Testis (tissue), 2 donors: ENCODE measurements around the gene MTUS2.

Experiments
- CTCF ChIP-seq, 3 experiments: fragments of 450-650 bp in 2 of 3; fragments of 200-600 bp in 1 of 3; sonication (generic) in 1 of 3; IDR thresholded peaks; one replicate each; pipeline ENCODE4 v1.5.1; 2016 to 2019; ENCODE audit warnings: antibody characterized with exemption in 3 of 3, mild to moderate bottlenecking in 2 of 3, moderate library complexity in 1 of 3
- POLR2A ChIP-seq: fragments of 450-650 bp; IDR thresholded peaks from one replicate; pipeline ENCODE4 v1.6.1; 2017; ENCODE audit warnings: antibody characterized with exemption, mild to moderate bottlenecking, moderate library complexity

GRCh38 chr13:28976636-28977035, 156.5 kb downstream of the MTUS2 start:
- TF ChIP-seq CTCF (IDR thresholded peaks at IDR 0.05) (no peak), POLR2A (no peak)
